ENCODE measurements around the gene EPHA2. TPM values are rescaled to one million over a fixed set of nuclear protein-coding genes. Genes with fewer than 3 reads are reported as not detected.

Gene EPHA2
- polyA plus RNA-seq, 1 of the 3 experiments (the other 2 are of a cell fraction) = 126 TPM

DNA sequence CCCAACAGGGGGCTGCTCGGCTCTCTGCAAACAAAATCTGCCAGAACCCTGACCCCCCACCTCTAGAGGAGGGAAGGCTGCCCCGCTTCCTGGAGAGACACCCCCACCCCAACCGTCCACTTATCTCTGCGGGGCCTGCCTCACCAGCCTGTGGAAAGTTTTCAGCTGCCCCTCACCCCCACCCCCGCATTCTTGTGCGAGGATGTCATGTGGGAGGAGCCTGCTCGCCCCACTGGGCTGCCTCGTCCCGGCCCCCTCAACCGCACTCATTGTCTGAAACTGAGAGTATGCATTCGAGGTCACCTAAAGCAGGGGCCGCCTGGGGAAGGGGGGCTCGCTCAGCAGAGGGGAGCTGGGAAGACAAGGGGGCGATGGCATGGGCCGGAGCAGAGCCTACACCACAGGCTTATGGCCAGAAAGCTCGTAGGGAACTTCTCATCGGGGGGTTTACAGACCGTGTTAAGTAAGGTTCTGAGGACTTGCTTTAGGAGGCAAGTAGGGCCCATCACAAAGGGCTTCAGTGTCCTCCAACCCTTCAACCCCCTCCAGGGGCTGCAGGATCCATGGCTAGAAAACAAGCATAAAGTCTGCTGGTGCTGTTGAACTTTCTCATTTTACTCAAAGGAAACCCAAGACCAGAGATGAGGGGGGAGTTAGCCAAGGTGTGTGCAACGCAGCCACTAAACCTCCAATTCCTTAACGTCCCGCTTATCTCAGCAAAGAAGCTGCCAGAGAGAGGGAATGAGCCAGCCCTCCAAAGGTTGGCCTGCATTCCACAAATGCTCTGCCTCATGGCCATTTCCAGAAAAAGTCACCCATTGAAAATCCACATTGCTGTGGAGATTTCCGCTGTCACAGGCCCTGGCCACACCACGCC lies 9.4 kb downstream of the EPHA2 start (continued):
- TF ChIP-seq TEAD4 (IDR thresholded peaks at IDR 0.05; ENCODE audit: borderline replicate concordance, insufficient read depth) (peak; percentile 94), RFX5 (IDR thresholded peaks at IDR 0.05; ENCODE audit: low read length) (no peak), RAD21 (IDR thresholded peaks at IDR 0.05; ENCODE audit: low read length) (no peak), YY1 (IDR thresholded peaks at IDR 0.05; ENCODE audit: low read depth) (no peak), SIN3A (IDR thresholded peaks at IDR 0.05; ENCODE audit: borderline replicate concordance, low read depth, low read length) (0 out of 2 replicates have a peak, but pooled peaks have one; percentile 49), RCOR1 (IDR thresholded peaks at IDR 0.05; ENCODE audit: low read length) (no peak), FOXJ3 (CRISPR knock-in tag; IDR thresholded peaks at IDR 0.05) (no peak), ZBTB33 (IDR thresholded peaks at IDR 0.05; ENCODE audit: borderline replicate concordance, low read depth) (no peak), MEF2A (IDR thresholded peaks at IDR 0.05; ENCODE audit: borderline replicate concordance, low read depth) (no peak), SMC3 (IDR thresholded peaks at IDR 0.05; ENCODE audit: low read depth, low read length) (no peak), CTCF (IDR thresholded peaks at IDR 0.05) (no peak), GATA2 (CRISPR knock-in tag; IDR thresholded peaks at IDR 0.05) (no peak), JUND (IDR thresholded peaks at IDR 0.05) (peak; percentile 84), REST (IDR thresholded peaks at IDR 0.05; ENCODE audit: low read depth, low read length) (no peak), GABPA (IDR thresholded peaks at IDR 0.05; ENCODE audit: low read depth) (no peak)
- TF ChIP-seq, protein P1, sequence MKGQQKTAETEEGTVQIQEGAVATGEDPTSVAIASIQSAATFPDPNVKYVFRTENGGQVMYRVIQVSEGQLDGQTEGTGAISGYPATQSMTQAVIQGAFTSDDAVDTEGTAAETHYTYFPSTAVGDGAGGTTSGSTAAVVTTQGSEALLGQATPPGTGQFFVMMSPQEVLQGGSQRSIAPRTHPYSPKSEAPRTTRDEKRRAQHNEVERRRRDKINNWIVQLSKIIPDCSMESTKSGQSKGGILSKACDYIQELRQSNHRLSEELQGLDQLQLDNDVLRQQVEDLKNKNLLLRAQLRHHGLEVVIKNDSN (IDR thresholded peaks at IDR 0.05; ENCODE audit: borderline replicate concordance, low read depth) = no peak
- TF ChIP-seq, protein P2, sequence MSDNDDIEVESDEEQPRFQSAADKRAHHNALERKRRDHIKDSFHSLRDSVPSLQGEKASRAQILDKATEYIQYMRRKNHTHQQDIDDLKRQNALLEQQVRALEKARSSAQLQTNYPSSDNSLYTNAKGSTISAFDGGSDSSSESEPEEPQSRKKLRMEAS (IDR thresholded peaks at IDR 0.05; ENCODE audit: low read depth) = peak; percentile 83
- TF ChIP-seq, protein P3, sequence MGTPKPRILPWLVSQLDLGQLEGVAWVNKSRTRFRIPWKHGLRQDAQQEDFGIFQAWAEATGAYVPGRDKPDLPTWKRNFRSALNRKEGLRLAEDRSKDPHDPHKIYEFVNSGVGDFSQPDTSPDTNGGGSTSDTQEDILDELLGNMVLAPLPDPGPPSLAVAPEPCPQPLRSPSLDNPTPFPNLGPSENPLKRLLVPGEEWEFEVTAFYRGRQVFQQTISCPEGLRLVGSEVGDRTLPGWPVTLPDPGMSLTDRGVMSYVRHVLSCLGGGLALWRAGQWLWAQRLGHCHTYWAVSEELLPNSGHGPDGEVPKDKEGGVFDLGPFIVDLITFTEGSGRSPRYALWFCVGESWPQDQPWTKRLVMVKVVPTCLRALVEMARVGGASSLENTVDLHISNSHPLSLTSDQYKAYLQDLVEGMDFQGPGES (IDR thresholded peaks at IDR 0.05; ENCODE audit: low read depth, low read length) = no peak
